Fibroblast of lung (primary cell): Measurements from ENCODE around the gene UBAP2. TPM values are rescaled to one million over a fixed set of nuclear protein-coding genes. Genes with fewer than 3 reads are reported as not detected.
"Not testable (repeated sequence)": the region's sequence is repeated elsewhere in the genome, so short reads cannot be mapped to it uniquely, and the experiment has no call there.

Experiments
- DNase-seq, 2 donors: peaks; one replicate each; pipeline versions ENCODE4 v3.0.0 to v3.0.0-alpha.2; 2010; ENCODE audit warnings: low read depth in 2 of 2
- H2AFZ ChIP-seq: 2 replicates; pipeline ENCODE4 v1.5.1; 2012; ENCODE audit warnings: low read length, control low read depth, inconsistent platforms
- H3K27ac ChIP-seq: 2 replicates; pipeline ENCODE4 v1.5.1; 2011; ENCODE audit warnings: low read length, control low read depth; ENCODE audit not compliant: insufficient read depth
- H3K27me3 ChIP-seq: 2 replicates; pipeline ENCODE4 v1.5.1; 2011; ENCODE audit warnings: mild to moderate bottlenecking, low read length; ENCODE audit not compliant: control insufficient read depth, insufficient read depth
- H3K36me3 ChIP-seq: 2 replicates; pipeline ENCODE4 v1.5.1; 2011; ENCODE audit warnings: low read length; ENCODE audit not compliant: control insufficient read depth, insufficient read depth
- H3K4me1 ChIP-seq: 2 replicates; pipeline ENCODE4 v1.5.1; 2011; ENCODE audit warnings: low read length; ENCODE audit not compliant: control insufficient read depth, insufficient read depth; ENCODE audit errors: extremely low read depth
- H3K4me2 ChIP-seq: 2 replicates; pipeline ENCODE4 v1.5.1; 2011; ENCODE audit warnings: low read length, control low read depth; ENCODE audit not compliant: insufficient read depth; ENCODE audit errors: extremely low read depth
- H3K4me3 ChIP-seq, 4 experiments: fragments of 200-600 bp in 1 of 4; sonication (generic) in 1 of 4; replicated peaks in 1 of 4; 2 replicates each; pipeline ENCODE4 v1.5.1; 2011 to 2016; ENCODE audit warnings: low read length in 4 of 4, low read depth in 3 of 4, mild to moderate bottlenecking in 3 of 4, control low read depth in 2 of 4, inconsistent platforms in 1 of 4, mixed read lengths in 1 of 4; ENCODE audit not compliant: insufficient read depth in 1 of 4; ENCODE audit errors: control extremely low read depth in 1 of 4
- H3K79me2 ChIP-seq: 2 replicates; pipeline ENCODE4 v1.5.1; 2012; ENCODE audit warnings: mild to moderate bottlenecking, low read length, inconsistent platforms; ENCODE audit not compliant: control insufficient read depth, insufficient read depth
- H3K9ac ChIP-seq: 2 replicates; pipeline ENCODE4 v1.5.1; 2011; ENCODE audit warnings: mild to moderate bottlenecking, low read length, control low read depth; ENCODE audit not compliant: insufficient read depth
- H3K9me3 ChIP-seq: 2 replicates; pipeline ENCODE4 v1.5.1; 2012; ENCODE audit warnings: low read depth, low read length; ENCODE audit not compliant: control insufficient read depth, insufficient read depth
- H4K20me1 ChIP-seq: 2 replicates; pipeline ENCODE4 v1.5.1; 2011; ENCODE audit warnings: low read length; ENCODE audit not compliant: control insufficient read depth, insufficient read depth; ENCODE audit errors: extremely low read depth
- CTCF ChIP-seq, 2 donors: IDR thresholded peaks in 1 of 2; conservative IDR thresholded peaks in 1 of 2; 1 replicate in 1 of 2; 2 replicates in 1 of 2; pipeline ENCODE4 v1.5.1; 2011 to 2012; ENCODE audit warnings: low read length in 2 of 2, control low read depth in 1 of 2, inconsistent platforms in 1 of 2, low read depth in 1 of 2, mild to moderate bottlenecking in 1 of 2
- EZH2 ChIP-seq: IDR thresholded peaks from 2 replicates; pipeline ENCODE4 v1.5.1; 2012; ENCODE audit warnings: low read length, control low read depth, mild to moderate bottlenecking; ENCODE audit errors: missing control alignments
- polyA plus RNA-seq, 2 donors: library from polyadenylated mRNA; depleted of rRNA in 1 of 2; stranded (reverse) in 1 of 2; unstranded in 1 of 2; fragments of >200 nt; gene quantifications; 2 replicates each; pipeline ENCODE4 v1.2.1, GENCODE V29; 2011 to 2012; ENCODE audit warnings: missing spikeins in 1 of 2
- total RNA-seq: library from RNA; depleted of rRNA; stranded (reverse); fragments of >200 nt; gene quantifications from 2 replicates; pipeline ENCODE4 v1.2.1, GENCODE V29; 2014

Gene UBAP2
- total and polyA plus RNA-seq, 2 donors (not counting 1 experiment from before 2014, with no cell fraction given), result 10.2 to 20.6 TPM

DNA sequence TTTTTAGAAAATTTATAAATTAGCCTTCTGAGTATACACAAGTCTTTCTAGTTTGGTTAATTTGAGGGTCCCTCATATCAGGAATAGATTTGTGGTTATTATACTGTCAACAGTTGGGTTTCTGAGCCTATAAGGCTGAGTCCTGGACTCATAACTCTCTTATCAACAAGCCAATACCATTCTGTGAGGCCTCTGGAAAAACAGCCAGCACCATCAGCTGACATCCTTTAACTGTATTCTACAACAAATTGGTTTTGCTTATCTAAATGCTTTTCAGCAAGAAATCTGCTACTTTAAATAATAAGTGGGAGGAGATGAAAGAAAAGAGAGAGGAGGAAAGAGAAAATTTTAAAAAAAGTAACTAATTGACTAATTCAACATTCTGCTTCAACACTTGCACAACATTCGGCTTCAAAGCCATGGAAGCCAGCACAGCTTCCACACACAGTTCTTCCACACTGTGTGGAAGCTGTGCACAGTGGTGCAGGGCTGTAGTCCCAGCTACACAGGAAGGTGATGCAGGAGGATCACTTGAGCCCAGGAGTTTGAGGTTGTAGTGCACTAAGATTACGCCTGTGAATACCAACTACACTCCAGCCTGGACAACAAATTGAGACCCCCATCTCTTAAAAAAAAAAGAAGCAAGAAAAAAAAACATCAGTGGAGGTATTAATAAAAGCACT, 84.5 kb downstream of the UBAP2 start:
- Histone ChIP-seq H3K79me2 (no peaks in the 10 kb centered on the region), H2AFZ (no peak overlapping the region), H3K4me1 (no peaks in the 10 kb centered on the region), H3K9me3 (no peaks in the 10 kb centered on the region), H3K36me3 (no peaks in the 10 kb centered on the region), H3K27ac (no peak overlapping the region), H3K9ac (no peak overlapping the region), H4K20me1 (no peaks in the 10 kb centered on the region), H3K27me3 (no peaks in the 10 kb centered on the region), H3K4me2 (no peak overlapping the region), H3K4me3 (no peak overlapping the region)
- no peak for DNase-seq
- TF ChIP-seq CTCF (conservative IDR thresholded peaks at IDR 0.05 in 1 of 2, IDR thresholded peaks at IDR 0.05 in 1 of 2; ENCODE audit: low read depth in 1 of 2, low read length in 2 of 2) (no peak), EZH2 (no peak)

- H3K27me3 ChIP-seq, H3K4me2 ChIP-seq, H4K20me1 ChIP-seq, H3K27ac ChIP-seq, H3K4me1 ChIP-seq, H3K9me3 ChIP-seq, H3K4me3 ChIP-seq, H3K79me2 ChIP-seq, H2AFZ ChIP-seq, H3K9ac ChIP-seq, DNase-seq, H3K36me3 ChIP-seq: not testable (repeated sequence)
Measured at GRCh38 chr9:33962468-33962867, 86.2 kb downstream of the UBAP2 start.

DNA sequence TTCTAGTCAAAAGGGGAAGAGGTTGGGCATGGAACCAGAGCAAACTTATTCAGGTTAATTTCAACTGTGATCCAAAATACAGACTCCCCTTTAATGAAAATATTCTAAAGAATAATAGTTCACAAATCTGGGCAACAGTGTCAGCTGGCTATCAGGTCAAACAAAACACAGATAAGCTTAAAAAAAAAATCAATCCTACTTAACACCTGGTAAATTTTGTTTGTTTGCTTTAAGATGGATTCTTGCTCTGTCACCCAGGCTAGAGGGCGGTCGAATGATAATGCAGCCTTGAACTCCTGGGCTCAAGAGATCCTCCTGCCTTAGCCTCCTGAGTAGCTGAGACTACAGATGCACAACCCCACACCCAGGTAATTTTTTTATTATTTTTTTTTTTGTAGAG, 89.0 kb downstream of the UBAP2 start:
- Histone ChIP-seq H3K79me2 (no peaks in the 10 kb centered on the region), H2AFZ (no peak overlapping the region), H4K20me1 (no peaks in the 10 kb centered on the region), H3K9me3 (no peaks in the 10 kb centered on the region), H3K36me3 (no peaks in the 10 kb centered on the region), H3K4me1 (no peaks in the 10 kb centered on the region), H3K27ac (no peak overlapping the region), H3K27me3 (no peaks in the 10 kb centered on the region), H3K4me3 (no peak overlapping the region), H3K9ac (no peak overlapping the region), H3K4me2 (no peak overlapping the region)
- DNase-seq, result no peak
- TF ChIP-seq EZH2, result no peak
- TF ChIP-seq CTCF (conservative IDR thresholded peaks at IDR 0.05 in 1 of 2, IDR thresholded peaks at IDR 0.05 in 1 of 2; ENCODE audit: low read depth in 1 of 2, low read length in 2 of 2), result no peak
